H1 (cell line): ENCODE data around the gene UTP25. TPM values are rescaled to one million over a fixed set of nuclear protein-coding genes. Genes with fewer than 3 reads are reported as not detected.

Experiments used
- CTCF ChIA-PET: fragments of 300-600 bp; sonication (Branson Sonifier 250); formaldehyde crosslinking; loops from one replicate; lab custom pipeline; 2021; ENCODE audit not compliant: partially characterized antibody; lab: Charles Lee
- POLR2A ChIA-PET: fragments of 300-600 bp; sonication (Branson Sonifier 250); formaldehyde crosslinking; loops from one replicate; lab custom pipeline; 2021; ENCODE audit warnings: inconsistent platforms; ENCODE audit not compliant: partially characterized antibody; lab: Charles Lee
- DNase-seq, 2 experiments: peaks; one replicate each; pipeline versions ENCODE4 v3.0.0 to v3.0.0-alpha.2; 2010 to 2022; ENCODE audit warnings: low spot score in 2 of 2, low read depth in 1 of 2, mixed read lengths in 1 of 2
- FAIRE-seq: peaks from 2 replicates; lab custom pipeline; 2011; peaks lifted over from hg19 to GRCh38; lab: Jason Lieb, UNC
- H2AFZ ChIP-seq: 2 replicates; pipeline ENCODE4 v1.8.1; 2012; ENCODE audit warnings: low read length, inconsistent platforms
- H2AK5ac ChIP-seq: 2 replicates; pipeline ENCODE4 v1.6.1; 2013; ENCODE audit warnings: low read depth, low read length
- H2BK120ac ChIP-seq: replicated peaks from 2 replicates; pipeline ENCODE3; 2013; ENCODE audit warnings: low read depth, low read length, inconsistent platforms
- H2BK12ac ChIP-seq: 2 replicates; pipeline ENCODE4 v1.6.1; 2013; ENCODE audit warnings: low read depth, low read length
- H2BK15ac ChIP-seq: 2 replicates; pipeline ENCODE4 v1.6.1; 2013; ENCODE audit warnings: low read length
- H2BK20ac ChIP-seq: 2 replicates; pipeline ENCODE4 v1.6.1; 2013; ENCODE audit warnings: low read length
- H2BK5ac ChIP-seq: 2 replicates; pipeline ENCODE4 v1.6.1; 2013; ENCODE audit warnings: low read depth, low read length
- H3K14ac ChIP-seq: 2 replicates; pipeline ENCODE4 v1.6.1; 2013; ENCODE audit warnings: inconsistent platforms; ENCODE audit not compliant: insufficient read length
- H3K18ac ChIP-seq: 2 replicates; pipeline ENCODE4 v1.6.1; 2013; ENCODE audit warnings: low read length; ENCODE audit errors: extremely low read depth
- H3K23ac ChIP-seq: 2 replicates; pipeline ENCODE4 v1.6.1; 2013; ENCODE audit warnings: inconsistent platforms; ENCODE audit not compliant: insufficient read length
- H3K23me2 ChIP-seq: 2 replicates; pipeline ENCODE4 v1.6.1; 2013; ENCODE audit warnings: low read depth, low read length
- H3K27ac ChIP-seq: 2 replicates; pipeline ENCODE4 v1.6.1; 2011; ENCODE audit warnings: low read depth, low read length, inconsistent platforms
- H3K27me3 ChIP-seq, 4 experiments: replicated peaks in 1 of 4; 1 replicate in 1 of 4; 2 replicates in 3 of 4; pipeline versions ENCODE4 v1.6.1 to v1.8.1; 2011 to 2013; ENCODE audit warnings: low read length in 3 of 4, mild to moderate bottlenecking in 3 of 4, inconsistent platforms in 2 of 4, mixed read lengths in 2 of 4, moderate library complexity in 1 of 4; ENCODE audit not compliant: control insufficient read depth in 3 of 4, insufficient read depth in 3 of 4; ENCODE audit errors: extremely low read depth in 1 of 4
- H3K36me3 ChIP-seq, 4 experiments: 2 replicates each; pipeline versions ENCODE4 v1.6.1 to v1.8.1; 2011 to 2013; ENCODE audit warnings: mild to moderate bottlenecking in 4 of 4, low read length in 3 of 4, moderate library complexity in 2 of 4, control low read depth in 1 of 4, inconsistent platforms in 1 of 4; ENCODE audit not compliant: insufficient read depth in 4 of 4, control insufficient read depth in 2 of 4
- H3K4ac ChIP-seq: replicated peaks from 2 replicates; pipeline ENCODE3; 2013; ENCODE audit warnings: low read length, low read depth, mixed read lengths, inconsistent platforms; ENCODE audit not compliant: insufficient read length
- H3K4me1 ChIP-seq, 4 experiments: replicated peaks in 1 of 4; 1 replicate in 1 of 4; 2 replicates in 3 of 4; pipeline versions ENCODE4 v1.6.1 to v1.8.1; 2011 to 2013; ENCODE audit warnings: low read length in 3 of 4, inconsistent platforms in 2 of 4, mixed read lengths in 1 of 4; ENCODE audit not compliant: insufficient read depth in 4 of 4, control insufficient read depth in 3 of 4
- H3K4me2 ChIP-seq, 2 experiments: 2 replicates each; pipeline versions ENCODE4 v1.6.1 to v1.8.1; 2011 to 2013; ENCODE audit warnings: low read depth in 2 of 2, low read length in 2 of 2, control low read depth in 1 of 2, inconsistent platforms in 1 of 2, mild to moderate bottlenecking in 1 of 2; ENCODE audit not compliant: insufficient read depth in 1 of 2
- H3K4me3 ChIP-seq, 4 experiments: fragments of 200-600, 300-600 bp in 1 of 4; sonication (generic), shearing (Covaris generic), sonication (Bioruptor Twin) in 1 of 4; 2 replicates each; pipeline versions ENCODE4 v1.5.1 to v1.8.1; 2011 to 2016; ENCODE audit warnings: low read length in 4 of 4, low read depth in 3 of 4, control low read depth in 2 of 4, inconsistent platforms in 2 of 4, mild to moderate bottlenecking in 2 of 4, mixed read lengths in 1 of 4, moderate library complexity in 1 of 4; ENCODE audit not compliant: insufficient read depth in 2 of 4; ENCODE audit errors: extremely low read depth in 1 of 4
- H3K56ac ChIP-seq: replicated peaks from 2 replicates; pipeline ENCODE3; 2013; ENCODE audit warnings: low read depth, mild to moderate bottlenecking, mixed read lengths, low read length, inconsistent platforms; ENCODE audit not compliant: insufficient read length
- H3K79me1 ChIP-seq: 2 replicates; pipeline ENCODE4 v1.6.1; 2013; ENCODE audit warnings: low read depth, low read length, control low read depth
- H3K79me2 ChIP-seq, 2 experiments: 2 replicates each; pipeline versions ENCODE4 v1.6.1 to v1.8.1; 2012 to 2013; ENCODE audit warnings: low read length in 2 of 2, mild to moderate bottlenecking in 2 of 2, inconsistent platforms in 1 of 2; ENCODE audit not compliant: insufficient read depth in 2 of 2, control insufficient read depth in 1 of 2
- H3K9ac ChIP-seq, 4 experiments: replicated peaks in 1 of 4; 1 replicate in 1 of 4; 2 replicates in 3 of 4; pipeline versions ENCODE4 v1.6.1 to v1.8.1; 2011 to 2013; ENCODE audit warnings: low read depth in 3 of 4, low read length in 3 of 4, control low read depth in 2 of 4, mild to moderate bottlenecking in 2 of 4, moderate library complexity in 2 of 4, inconsistent platforms in 1 of 4; ENCODE audit errors: extremely low read depth in 1 of 4
- H3K9me3 ChIP-seq, 2 experiments: 2 replicates each; pipeline versions ENCODE4 v1.6.1 to v1.8.1; 2012 to 2013; ENCODE audit warnings: mild to moderate bottlenecking in 2 of 2, moderate library complexity in 2 of 2, control low read depth in 1 of 2, inconsistent platforms in 1 of 2, low read depth in 1 of 2, low read length in 1 of 2, mixed read lengths in 1 of 2; ENCODE audit not compliant: insufficient read depth in 2 of 2
- H4K20me1 ChIP-seq, 2 experiments: replicated peaks in 1 of 2; 2 replicates each; pipeline versions ENCODE3 to v1.8.1; 2011 to 2013; ENCODE audit warnings: inconsistent platforms in 2 of 2, low read length in 2 of 2, mild to moderate bottlenecking in 1 of 2; ENCODE audit not compliant: insufficient read depth in 2 of 2, control insufficient read depth in 1 of 2
- H4K5ac ChIP-seq: 2 replicates; pipeline ENCODE4 v1.6.1; 2013; ENCODE audit warnings: low read length, low read depth, mixed read lengths, inconsistent platforms; ENCODE audit not compliant: insufficient read length
- H4K8ac ChIP-seq: 2 replicates; pipeline ENCODE4 v1.8.0; 2013; ENCODE audit warnings: mild to moderate bottlenecking, moderate library complexity, low read length, inconsistent platforms; ENCODE audit not compliant: insufficient read depth; ENCODE audit errors: extremely low read depth
- H4K91ac ChIP-seq: replicated peaks from 2 replicates; pipeline ENCODE3; 2013; ENCODE audit warnings: low read length, mixed read lengths, inconsistent platforms; ENCODE audit not compliant: insufficient read length
- ASH2L ChIP-seq: fragments of 200-600, 300-600 bp; sonication (generic); IDR thresholded peaks from one replicate; pipeline ENCODE4 v1.7.1; 2017; ENCODE audit warnings: low read length
- BACH1 ChIP-seq: IDR thresholded peaks from 2 replicates; pipeline ENCODE4 v1.6.1; 2012; ENCODE audit warnings: low read length, improper control_type of control experiment
- CBX8 ChIP-seq: fragments of 300-800, 300-1000 bp; sonication (generic); IDR thresholded peaks from 2 replicates; pipeline ENCODE4 v1.7.1; 2016; ENCODE audit warnings: low read depth, low read length, borderline replicate concordance
- CEBPB ChIP-seq: IDR thresholded peaks from 2 replicates; pipeline ENCODE4 v1.6.1; 2012; ENCODE audit warnings: low read depth, low read length
- CREB1 ChIP-seq: IDR thresholded peaks from 2 replicates; pipeline ENCODE4 v1.6.1; 2012; ENCODE audit warnings: inconsistent platforms
- HDAC6 ChIP-seq: IDR thresholded peaks from one replicate; pipeline ENCODE4 v1.7.1; 2012; ENCODE audit warnings: low read depth, mild to moderate bottlenecking, inconsistent platforms, low read length, moderate library complexity
- JUN ChIP-seq: IDR thresholded peaks from 2 replicates; pipeline ENCODE4 v1.6.1; 2011; ENCODE audit warnings: low read depth, mild to moderate bottlenecking, improper control_type of control experiment, low read length
- KDM1A ChIP-seq: fragments of 200-600, 300-600 bp; sonication (generic); IDR thresholded peaks from 2 replicates; pipeline ENCODE4 v1.7.1; 2016; ENCODE audit warnings: mild to moderate bottlenecking, low read length, borderline replicate concordance
- POLR2A ChIP-seq, 2 experiments: IDR thresholded peaks; 1 replicate in 1 of 2; 2 replicates in 1 of 2; pipeline ENCODE4 v1.6.1; 2011; ENCODE audit warnings: low read depth in 2 of 2, low read length in 2 of 2, mild to moderate bottlenecking in 2 of 2; ENCODE audit errors: control extremely low read depth in 1 of 2
- RFX5 ChIP-seq: IDR thresholded peaks from 2 replicates; pipeline ENCODE4 v1.6.1; 2011; ENCODE audit warnings: low read depth, low read length, improper control_type of control experiment, borderline replicate concordance
- SIRT6 ChIP-seq: IDR thresholded peaks from one replicate; pipeline ENCODE4 v1.7.1; 2012; ENCODE audit warnings: low read length, inconsistent platforms
- SP1 ChIP-seq: IDR thresholded peaks from 2 replicates; pipeline ENCODE4 v1.6.1; 2011; ENCODE audit warnings: low read depth, low read length
- SUZ12 ChIP-seq: fragments of 200-600 bp; sonication (generic); IDR thresholded peaks from 2 replicates; pipeline ENCODE4 v1.6.1; 2012; ENCODE audit warnings: mild to moderate bottlenecking, inconsistent platforms, low read length, moderate library complexity, mixed read lengths
- TBP ChIP-seq: IDR thresholded peaks from 2 replicates; pipeline ENCODE4 v1.6.1; 2011; ENCODE audit warnings: low read depth, low read length, improper control_type of control experiment
- TCF12 ChIP-seq: IDR thresholded peaks from 2 replicates; pipeline ENCODE4 v1.6.1; 2011; ENCODE audit warnings: low read depth, mild to moderate bottlenecking, low read length
- YY1 ChIP-seq: IDR thresholded peaks from 2 replicates; pipeline ENCODE4 v1.6.1; 2011; ENCODE audit warnings: low read depth, mild to moderate bottlenecking, low read length
- whole genome bisulfite sequencing, 2 experiments: shearing (Covaris generic) in 1 of 2; methylation state at CpG; one replicate each; pipeline versions ENCODE4 v1.1.6 to v1.1.7; 2013 to 2015; ENCODE audit warnings: low lambda C conversion rate in 2 of 2, mixed read lengths in 2 of 2, inconsistent platforms in 1 of 2, low coverage in 1 of 2, missing lambda C conversion rate in 1 of 2; ENCODE audit not compliant: insufficient replicate concordance in 2 of 2, insufficient coverage in 1 of 2, insufficient read length in 1 of 2; ENCODE audit errors: extremely low coverage in 1 of 2, missing lambda C conversion rate in 1 of 2; 5-methylcytosine and 5-hydroxymethylcytosine counted together
- polyA plus RNA-seq, 7 experiments: library from polyadenylated mRNA; depleted of rRNA in 3 of 7; stranded (reverse) in 5 of 7; unstranded in 2 of 7; fragments of >200 nt in 5 of 7; fragments of 200-250 nt in 2 of 7; gene quantifications; 1 replicate in 5 of 7; 2 replicates in 1 of 7; 4 replicates in 1 of 7; pipeline versions ENCODE4 v1.2.1 to v1.2.3, GENCODE V29; 2011 to 2013; ENCODE audit warnings: missing spikeins in 2 of 7, mixed read lengths in 2 of 7
- total RNA-seq: library from RNA; stranded (reverse); fragmentation: NEBNext Ultra II Directional; extraction: Animal tissue kit (Norgen Biotek cat#: 25700); gene quantifications from 2 replicates; pipeline ENCODE4 v1.2.1, GENCODE V29; 2021

The UTP25 gene
- total and polyA plus RNA-seq, 2 of the 8 experiments (the other 6 are each of a cell fraction or from before 2014, with no cell fraction given) = 4.0 to 7.6 TPM

DNA sequence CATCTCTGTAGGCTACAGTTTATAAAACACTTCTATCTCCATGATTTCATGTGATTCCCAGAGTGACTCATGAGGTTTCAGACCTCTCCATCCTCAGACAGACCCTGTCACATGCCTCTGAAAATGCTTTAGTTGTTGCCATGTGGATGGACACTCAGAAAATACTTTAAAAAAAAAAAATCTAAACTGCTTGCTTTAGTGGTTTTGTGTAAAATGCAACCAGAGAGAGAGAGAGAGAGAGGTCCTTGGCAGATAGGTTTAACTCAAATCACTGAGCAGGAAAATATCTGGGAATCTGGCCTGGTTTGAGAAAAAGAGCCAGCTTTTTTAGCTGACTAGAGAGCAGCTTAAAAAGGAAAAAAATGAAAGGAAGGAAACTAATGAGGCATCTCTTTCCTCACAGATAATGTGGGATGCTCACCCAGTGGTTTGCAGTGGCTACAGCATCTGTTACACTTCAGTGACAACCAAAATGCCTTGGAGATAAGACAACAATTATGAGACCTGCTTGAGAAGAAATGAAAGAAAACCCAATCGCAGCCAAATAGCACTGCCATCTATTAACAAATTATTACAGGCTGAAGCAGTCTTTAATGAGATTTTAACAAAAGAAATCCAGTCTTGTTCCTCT, 55.7 kb downstream of the UTP25 start:
- Histone ChIP-seq H2BK120ac (no peak overlapping the region), H4K20me1 (no peaks in the 10 kb centered on the region), H3K4me2 (no peak overlapping the region), H3K36me3 (no peaks in the 10 kb centered on the region), H3K23me2 (no peaks in the 10 kb centered on the region), H3K9me3 (no peaks in the 10 kb centered on the region), H2AFZ (no peak overlapping the region), H3K27ac (no peak overlapping the region), H3K79me2 (no peaks in the 10 kb centered on the region), H4K5ac (no peak overlapping the region), H4K8ac (no peak overlapping the region), H3K79me1 (no peaks in the 10 kb centered on the region), H3K14ac (no peak overlapping the region), H4K91ac (no peak overlapping the region), H3K18ac (no peak overlapping the region), H3K4ac (no peak overlapping the region), H3K27me3 (no peaks in the 10 kb centered on the region), H3K4me3 (no peak overlapping the region), H2BK15ac (no peak overlapping the region), H2BK12ac (no peak overlapping the region), H3K9ac (no peak overlapping the region), H3K4me1 (no peaks in the 10 kb centered on the region; a peak in 1 of 7 replicates), H2BK5ac (no peak overlapping the region), H2AK5ac (no peak overlapping the region), H2BK20ac (no peak overlapping the region), H3K56ac (no peak overlapping the region), H3K23ac (no peak overlapping the region)
- no peak for DNase-seq
- no peak for FAIRE-seq
- CTCF ChIA-PET = interaction anchor here (0.6 to 2.3 kb wide), 7 partner anchors 9 to 302 kb away, joined by 3 to 14 read pairs (median 4); no protein-coding TSS in a partner anchor
- 100% methylated on average over 1 of the region's 1 CpG; no CpG with 5 or more reads in 1 of the 2 experiments for WGBS, 2 experiments
- POLR2A ChIA-PET = interaction anchor here (0.7 kb wide), 1 partner anchor 129 kb away, joined by 4 read pairs; no protein-coding TSS in a partner anchor
- TF ChIP-seq ASH2L = no peak
- TF ChIP-seq SUZ12 = no peak
- no peak for TF ChIP-seq YY1
- TF ChIP-seq TBP = no peak
- no peak for TF ChIP-seq SIRT6
- TF ChIP-seq RFX5 = no peak
- no peak for TF ChIP-seq TCF12
- TF ChIP-seq CREB1 = no peak
- TF ChIP-seq JUN = no peak
- TF ChIP-seq KDM1A = no peak
- no peak for TF ChIP-seq CEBPB
- TF ChIP-seq POLR2A (IDR thresholded peaks at IDR 0.05; ENCODE audit: control extremely low read depth in 1 of 2, low read depth in 2 of 2, low read length in 2 of 2) = no peak
- no peak for TF ChIP-seq CBX8
- no peak for TF ChIP-seq SP1
- no peak for TF ChIP-seq BACH1
- no peak for TF ChIP-seq HDAC6
